Endothelial cell (in vitro differentiated cells): ENCODE measurements around the gene BPI. TPM values are rescaled to one million over a fixed set of nuclear protein-coding genes. Genes with fewer than 3 reads are reported as not detected.
"Not testable (repeated sequence)": the region's sequence is repeated elsewhere in the genome, so short reads cannot be mapped to it uniquely, and the experiment has no call there.

ENCODE experiments used
- DNase-seq: peaks from one replicate; pipeline ENCODE4 v3.0.0; 2021; ENCODE audit warnings: low spot score
- H3K27ac Mint-ChIP-seq: one replicate; pipeline ENCODE4 v1.8.0; 2021; ENCODE audit warnings: mixed read lengths, inconsistent platforms; ENCODE audit not compliant: unreplicated experiment
- H3K27me3 Mint-ChIP-seq: one replicate; pipeline ENCODE4 v1.8.0; 2021; ENCODE audit warnings: mild to moderate bottlenecking, moderate library complexity, mixed read lengths, inconsistent platforms; ENCODE audit not compliant: unreplicated experiment
- H3K36me3 Mint-ChIP-seq: one replicate; pipeline ENCODE4 v1.8.0; 2021; ENCODE audit warnings: mild to moderate bottlenecking, low read depth, mixed read lengths, inconsistent platforms; ENCODE audit not compliant: unreplicated experiment
- H3K4me1 Mint-ChIP-seq: one replicate; pipeline ENCODE4 v1.8.0; 2021; ENCODE audit warnings: mild to moderate bottlenecking, mixed read lengths, inconsistent platforms; ENCODE audit not compliant: unreplicated experiment
- H3K4me3 Mint-ChIP-seq: one replicate; pipeline ENCODE4 v1.8.0; 2021; ENCODE audit warnings: mild to moderate bottlenecking, mixed read lengths, inconsistent platforms; ENCODE audit not compliant: unreplicated experiment
- H3K9me3 Mint-ChIP-seq: one replicate; pipeline ENCODE4 v1.8.0; 2021; ENCODE audit warnings: mixed read lengths, inconsistent platforms; ENCODE audit not compliant: unreplicated experiment
- total RNA-seq: library from RNA; stranded (reverse); fragmentation: NEBNext Ultra II Directional; extraction: Animal tissue kit (Norgen Biotek cat#: 25700); gene quantifications from one replicate; pipeline ENCODE4 v1.2.1, GENCODE V29; 2021; ENCODE audit not compliant: unreplicated experiment
- TF ChIP-seq, protein P1 (sequence below): fragments of 200-600 bp; sonication (generic); IDR thresholded peaks from one replicate; pipeline ENCODE4 v1.5.0; 2021; ENCODE audit warnings: antibody characterized with exemption; ENCODE audit not compliant: unreplicated experiment

Gene BPI
- total RNA-seq, 1 donor from 2014 or later = not detected

DNA sequence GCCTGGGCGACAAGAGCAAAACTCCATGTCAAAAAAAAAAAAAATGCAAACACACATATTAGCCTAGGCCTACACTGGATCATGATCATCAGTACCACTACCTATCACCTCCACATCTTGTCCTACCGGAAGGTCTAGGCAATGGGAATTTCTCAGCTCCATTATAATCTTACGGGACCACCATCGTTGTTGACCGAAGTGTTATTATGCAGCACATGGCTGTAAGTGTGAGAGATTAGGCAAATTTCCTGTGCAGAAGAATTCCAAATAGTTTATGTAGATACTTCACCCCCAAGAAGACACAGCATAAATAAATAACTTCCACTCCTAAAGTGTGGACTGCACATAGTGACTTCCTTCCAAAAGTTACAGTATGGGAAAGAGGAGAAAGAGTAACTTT is 26.7 kb upstream of the BPI start:
- TF ChIP-seq, protein P1, sequence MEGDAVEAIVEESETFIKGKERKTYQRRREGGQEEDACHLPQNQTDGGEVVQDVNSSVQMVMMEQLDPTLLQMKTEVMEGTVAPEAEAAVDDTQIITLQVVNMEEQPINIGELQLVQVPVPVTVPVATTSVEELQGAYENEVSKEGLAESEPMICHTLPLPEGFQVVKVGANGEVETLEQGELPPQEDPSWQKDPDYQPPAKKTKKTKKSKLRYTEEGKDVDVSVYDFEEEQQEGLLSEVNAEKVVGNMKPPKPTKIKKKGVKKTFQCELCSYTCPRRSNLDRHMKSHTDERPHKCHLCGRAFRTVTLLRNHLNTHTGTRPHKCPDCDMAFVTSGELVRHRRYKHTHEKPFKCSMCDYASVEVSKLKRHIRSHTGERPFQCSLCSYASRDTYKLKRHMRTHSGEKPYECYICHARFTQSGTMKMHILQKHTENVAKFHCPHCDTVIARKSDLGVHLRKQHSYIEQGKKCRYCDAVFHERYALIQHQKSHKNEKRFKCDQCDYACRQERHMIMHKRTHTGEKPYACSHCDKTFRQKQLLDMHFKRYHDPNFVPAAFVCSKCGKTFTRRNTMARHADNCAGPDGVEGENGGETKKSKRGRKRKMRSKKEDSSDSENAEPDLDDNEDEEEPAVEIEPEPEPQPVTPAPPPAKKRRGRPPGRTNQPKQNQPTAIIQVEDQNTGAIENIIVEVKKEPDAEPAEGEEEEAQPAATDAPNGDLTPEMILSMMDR = no peak
- no peaks in the 10 kb centered on the region for H3K4me1 Mint-ChIP-seq
- no peak for DNase-seq
- H3K27me3 Mint-ChIP-seq = peaks cover 5% of the 10 kb centered on the region
- no peaks in the 10 kb centered on the region for H3K9me3 Mint-ChIP-seq
- no peaks in the 10 kb centered on the region for H3K36me3 Mint-ChIP-seq
- no peak overlapping the region for H3K4me3 Mint-ChIP-seq
- no peak overlapping the region for H3K27ac Mint-ChIP-seq

DNA sequence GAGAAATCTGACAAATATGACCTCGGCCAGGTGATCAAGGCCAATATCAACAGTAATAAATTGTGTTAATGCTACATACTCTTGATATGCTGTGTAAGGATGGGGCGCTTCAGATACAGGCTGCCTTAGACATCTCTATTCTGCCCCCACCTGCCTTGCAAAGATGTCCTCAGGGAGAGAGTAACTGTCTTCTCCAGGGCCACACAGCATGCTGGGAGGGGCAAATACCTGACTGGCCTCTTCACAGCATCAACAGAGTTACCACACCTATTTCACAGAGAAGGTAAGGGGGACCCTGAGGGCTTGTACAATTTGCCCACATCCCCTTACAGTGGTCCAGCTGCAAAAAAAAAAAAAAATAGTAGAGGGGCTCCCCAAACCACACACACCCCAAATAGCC is 26.3 kb upstream of the BPI start:
- peaks cover 5% of the 10 kb centered on the region for H3K27me3 Mint-ChIP-seq
- no peak overlapping the region for H3K4me3 Mint-ChIP-seq
- H3K9me3 Mint-ChIP-seq = no peaks in the 10 kb centered on the region
- no peak for DNase-seq
- no peaks in the 10 kb centered on the region for H3K4me1 Mint-ChIP-seq
- H3K27ac Mint-ChIP-seq = no peak overlapping the region
- no peaks in the 10 kb centered on the region for H3K36me3 Mint-ChIP-seq
- TF ChIP-seq, protein P1 = no peak

DNA sequence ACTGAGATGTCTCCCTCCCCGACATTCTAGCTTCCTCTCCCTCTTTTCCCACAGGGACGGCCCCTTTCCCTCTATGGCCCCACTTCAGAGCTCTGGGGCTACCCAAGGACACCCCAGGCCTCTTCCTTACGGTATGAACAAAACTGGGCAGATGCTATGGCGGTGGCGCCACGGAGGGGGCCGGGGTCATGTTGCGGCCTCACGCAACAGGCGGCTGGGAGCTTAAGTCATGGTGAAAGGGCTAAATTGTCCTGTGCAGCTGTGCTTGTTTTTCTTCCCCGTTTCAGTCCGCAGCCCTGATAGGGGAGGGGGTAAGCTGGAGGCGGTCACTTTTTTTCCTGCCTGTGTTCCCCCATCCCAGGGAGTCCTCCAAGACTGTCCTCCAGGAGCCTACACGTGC is 25.8 kb upstream of the BPI start:
- Mint-ChIP-seq H3K4me1 (no peaks in the 10 kb centered on the region), H3K36me3 (no peaks in the 10 kb centered on the region), H3K27ac (no peak overlapping the region), H3K27me3 (peaks cover 5% of the 10 kb centered on the region), H3K9me3 (no peaks in the 10 kb centered on the region), H3K4me3 (no peak overlapping the region)
- no peak for DNase-seq
- TF ChIP-seq, protein P1 = no peak

DNA sequence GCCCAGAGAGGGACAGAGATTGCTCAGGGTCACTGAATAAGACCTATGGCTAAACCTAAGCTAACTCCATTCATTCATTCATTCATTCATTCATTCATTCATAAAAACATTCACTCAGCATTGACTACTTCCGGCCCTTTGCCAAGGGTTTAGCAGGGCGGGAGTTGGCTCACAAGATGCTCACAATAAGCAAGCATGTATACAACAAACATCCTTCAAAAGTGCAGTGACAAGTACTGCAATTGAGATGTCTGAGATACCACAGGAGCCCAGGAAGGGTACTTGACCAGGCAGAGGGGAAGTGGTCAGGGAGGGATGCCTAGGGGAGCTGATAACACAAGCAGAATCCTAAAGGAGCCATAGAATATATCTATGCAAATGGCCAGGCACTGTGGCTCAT is 25.2 kb upstream of the BPI start:
- Mint-ChIP-seq H3K4me3 (no peak overlapping the region), H3K27me3 (peaks cover 5% of the 10 kb centered on the region), H3K36me3 (no peaks in the 10 kb centered on the region), H3K27ac (no peak overlapping the region), H3K4me1 (no peaks in the 10 kb centered on the region), H3K9me3 (no peaks in the 10 kb centered on the region)
- DNase-seq = no peak
- TF ChIP-seq, protein P1 = no peak

DNA sequence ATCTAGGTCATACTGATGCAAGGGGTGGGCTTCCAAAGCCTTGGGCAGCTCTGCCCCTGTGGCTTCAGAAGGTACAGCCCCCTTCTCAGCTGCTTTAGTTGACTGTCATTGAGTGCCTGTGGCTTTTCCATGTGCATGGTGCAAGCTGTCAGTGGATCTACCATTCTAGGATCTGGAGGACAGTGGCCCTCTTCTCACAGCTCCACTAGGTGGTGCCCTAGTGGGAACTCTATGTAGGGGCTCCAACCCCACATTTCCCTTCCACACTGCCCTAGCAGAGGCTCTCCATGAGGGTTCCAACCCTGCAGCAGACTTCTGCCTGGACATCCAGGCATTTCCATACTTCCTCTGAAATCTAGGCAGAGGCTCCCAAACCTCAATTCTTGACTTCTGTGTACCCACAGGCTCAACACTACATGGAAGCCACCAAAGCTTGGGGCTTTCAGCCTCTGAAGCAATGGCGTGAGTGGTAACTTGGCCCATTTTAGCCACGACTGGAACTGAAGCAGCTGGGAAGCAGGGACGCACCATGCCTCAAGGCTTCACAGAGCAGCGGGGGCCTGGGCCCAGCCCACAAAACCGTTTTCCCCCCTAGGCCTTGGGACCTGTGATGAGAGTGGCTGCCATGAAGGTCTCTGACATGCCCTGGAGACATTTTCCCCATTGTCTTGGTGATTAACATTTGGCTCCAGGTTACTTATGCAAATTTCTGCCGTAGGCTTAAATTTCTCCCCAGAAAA is 22.6 kb upstream of the BPI start:
- H3K4me3 Mint-ChIP-seq, H3K36me3 Mint-ChIP-seq, H3K9me3 Mint-ChIP-seq, DNase-seq, H3K27me3 Mint-ChIP-seq, H3K27ac Mint-ChIP-seq, H3K4me1 Mint-ChIP-seq: not testable (repeated sequence)
